GM04503 (cell line): Measurements from ENCODE around the gene CHD9NB.
"Not testable (repeated sequence)": the region's sequence is repeated elsewhere in the genome, so short reads cannot be mapped to it uniquely, and the experiment has no call there.

ENCODE experiments used
- DNase-seq: peaks from one replicate; pipeline ENCODE4 v3.0.0-alpha.2; 2012; ENCODE audit warnings: low read depth

Gene CHD9NB

DNA sequence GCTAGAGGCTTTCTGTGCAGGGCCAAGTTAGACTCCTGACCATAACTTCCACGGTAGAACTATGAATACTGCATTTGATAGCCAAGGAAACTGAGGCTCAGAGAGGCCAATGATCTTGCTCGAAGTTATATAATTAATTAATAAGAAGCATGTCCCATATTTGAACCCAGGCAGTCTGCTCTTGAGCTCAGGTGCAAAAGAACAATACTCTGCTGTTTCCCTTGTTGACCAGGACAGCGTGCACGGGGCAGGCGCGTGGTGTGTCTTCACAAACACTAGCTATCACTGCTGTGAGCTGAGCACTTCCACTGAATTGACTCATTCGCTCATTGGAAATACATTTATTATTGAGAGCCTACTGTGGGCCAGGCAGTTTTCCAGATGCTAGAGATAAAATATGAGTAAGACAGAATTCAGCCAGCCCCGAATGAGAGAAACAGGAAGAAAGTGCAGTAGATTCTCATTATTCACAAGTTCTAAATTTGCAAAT is 3.7 kb upstream of the CHD9NB start:
- DNase-seq = no peak

DNA sequence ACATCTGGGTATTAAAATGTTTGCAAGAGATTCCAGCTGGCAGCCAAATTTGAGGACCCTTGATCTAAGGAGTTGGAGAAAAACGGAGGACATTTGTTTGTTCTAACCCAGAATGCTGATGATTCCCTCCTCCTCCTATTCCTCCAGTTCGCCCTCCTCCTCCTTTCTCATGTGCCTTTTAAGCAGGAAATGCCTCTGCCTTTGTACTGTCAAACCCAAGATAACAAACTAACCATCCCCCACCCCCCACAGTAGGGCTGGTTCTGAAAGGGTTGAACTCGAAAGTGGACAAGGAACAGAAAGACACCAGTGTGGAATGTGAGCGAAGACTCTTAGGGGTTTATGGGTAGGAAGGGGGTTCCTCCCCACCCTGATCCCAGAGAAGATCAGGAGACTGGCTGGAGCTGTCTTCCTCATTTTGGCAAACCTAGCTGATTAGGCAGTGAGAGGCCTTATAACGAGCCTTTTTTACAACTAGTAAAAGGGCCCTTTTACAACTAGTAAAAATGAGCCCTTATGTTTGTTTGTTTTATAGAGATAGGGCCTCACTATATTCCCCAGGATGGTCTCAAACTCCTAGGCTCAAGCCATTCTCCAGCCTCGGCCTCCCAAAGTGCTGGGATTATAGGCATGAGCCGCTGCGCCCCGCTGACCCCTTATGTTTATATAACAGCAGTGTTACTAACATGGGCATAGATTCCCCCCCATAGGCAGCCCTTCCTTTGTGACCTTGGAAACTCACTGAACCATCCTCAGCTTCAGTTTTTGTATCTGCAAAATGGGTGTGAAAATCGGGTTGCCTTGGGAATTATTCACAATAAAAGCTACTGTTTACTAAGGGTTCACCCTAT is 3.1 kb upstream of the CHD9NB start:
- no peak for DNase-seq

DNA sequence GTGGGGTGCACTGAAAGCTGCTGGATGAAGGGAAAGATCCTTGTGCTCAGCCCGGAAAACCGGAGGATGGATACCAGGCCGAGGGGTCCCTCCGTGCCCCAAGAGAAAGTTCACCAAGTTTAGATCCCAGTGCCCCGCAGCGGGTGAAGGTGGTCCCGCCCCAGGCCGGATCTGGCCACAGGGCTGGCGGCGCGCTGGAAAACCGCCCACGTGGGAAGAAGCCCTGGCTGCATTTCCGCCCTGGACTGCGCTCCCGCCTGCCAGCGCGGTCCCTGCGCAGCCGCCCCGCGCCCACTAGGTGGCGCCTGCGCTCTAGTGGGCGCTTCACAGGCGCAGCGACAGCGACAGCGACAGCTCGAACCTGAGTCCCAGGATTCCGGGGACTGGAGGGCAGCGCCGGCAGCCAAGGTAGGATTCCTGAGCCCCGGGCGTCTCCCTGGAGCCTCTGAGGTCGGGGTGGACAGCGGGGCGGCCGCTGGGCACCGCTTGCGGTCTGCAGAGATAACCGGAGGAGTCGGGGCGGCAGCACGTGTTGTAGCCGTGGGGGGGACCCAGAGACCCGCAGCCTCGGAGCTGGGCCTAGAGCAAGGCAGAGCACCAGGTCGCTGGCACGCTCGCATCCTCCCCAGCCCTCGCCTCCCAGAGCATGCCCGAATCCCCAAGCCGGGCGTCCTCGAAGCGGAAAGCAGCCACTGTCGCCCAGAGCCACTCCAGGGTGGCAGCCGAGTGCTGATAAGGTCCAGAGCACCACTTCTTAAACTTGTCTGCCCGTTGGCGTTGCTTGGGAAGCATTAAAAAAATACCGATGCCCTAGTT is 2.2 kb upstream of the CHD9NB start, which contains the start of gene CHD9:
Gene CHD9, plus strand, starts transcription at position 322 of the 816 bp plus-strand sequence. CDS start 101,099 bp downstream, outside the sequence.
- DNase-seq = no peak

DNA sequence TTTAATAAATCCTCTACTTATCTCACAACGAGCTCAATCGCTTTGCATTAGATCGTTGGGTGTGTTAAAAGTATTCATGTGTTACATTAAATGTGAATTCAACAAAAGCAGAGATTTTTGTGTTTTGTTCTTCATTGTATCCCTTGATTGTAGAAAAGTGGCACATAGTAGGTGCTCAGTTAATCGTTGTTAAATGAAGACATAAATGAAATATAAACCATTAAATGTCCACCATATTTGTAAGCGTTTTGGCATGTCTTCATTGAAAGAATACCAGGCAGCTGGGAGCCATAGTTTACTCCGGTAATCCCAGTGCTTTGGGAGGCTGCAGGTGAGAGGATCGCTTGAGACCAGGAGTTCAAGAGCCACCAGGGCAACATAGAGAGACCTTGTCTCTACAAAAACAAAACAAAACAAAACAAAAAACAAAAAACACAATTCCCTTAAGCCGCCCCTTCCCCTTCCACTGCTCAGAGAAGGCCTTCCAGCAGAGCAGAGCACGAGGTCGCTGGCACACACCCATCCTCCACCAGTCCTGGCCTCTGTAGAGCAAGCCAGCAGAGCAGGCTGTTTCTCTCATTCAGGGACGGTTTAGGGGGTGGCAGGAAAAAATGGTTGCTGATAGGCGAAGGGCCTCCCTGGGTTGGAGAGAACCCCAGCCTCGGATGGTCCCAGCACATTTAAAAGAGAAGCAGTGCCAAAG is 1.4 kb upstream of the CHD9NB start:
- DNase-seq = no peak

DNA sequence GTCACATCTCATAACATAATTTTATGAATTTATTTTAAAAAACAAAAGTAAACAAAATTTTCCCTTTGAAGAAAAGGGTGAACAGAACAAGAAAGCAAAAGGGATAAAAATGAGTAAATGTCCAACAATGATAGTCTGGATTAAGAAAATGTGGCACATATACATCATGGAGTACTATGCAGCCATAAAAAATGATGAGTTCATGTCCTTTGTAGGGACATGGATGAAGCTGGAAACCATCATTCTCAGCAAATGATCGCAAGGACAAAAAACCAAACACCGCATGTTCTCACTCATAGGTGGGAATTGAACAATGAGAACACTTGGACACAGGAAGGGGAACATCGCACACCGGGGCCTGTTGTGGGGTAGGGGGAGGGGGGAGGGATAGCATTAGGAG is 1.4 kb downstream of the CHD9NB start:
- DNase-seq = not testable (repeated sequence)

DNA sequence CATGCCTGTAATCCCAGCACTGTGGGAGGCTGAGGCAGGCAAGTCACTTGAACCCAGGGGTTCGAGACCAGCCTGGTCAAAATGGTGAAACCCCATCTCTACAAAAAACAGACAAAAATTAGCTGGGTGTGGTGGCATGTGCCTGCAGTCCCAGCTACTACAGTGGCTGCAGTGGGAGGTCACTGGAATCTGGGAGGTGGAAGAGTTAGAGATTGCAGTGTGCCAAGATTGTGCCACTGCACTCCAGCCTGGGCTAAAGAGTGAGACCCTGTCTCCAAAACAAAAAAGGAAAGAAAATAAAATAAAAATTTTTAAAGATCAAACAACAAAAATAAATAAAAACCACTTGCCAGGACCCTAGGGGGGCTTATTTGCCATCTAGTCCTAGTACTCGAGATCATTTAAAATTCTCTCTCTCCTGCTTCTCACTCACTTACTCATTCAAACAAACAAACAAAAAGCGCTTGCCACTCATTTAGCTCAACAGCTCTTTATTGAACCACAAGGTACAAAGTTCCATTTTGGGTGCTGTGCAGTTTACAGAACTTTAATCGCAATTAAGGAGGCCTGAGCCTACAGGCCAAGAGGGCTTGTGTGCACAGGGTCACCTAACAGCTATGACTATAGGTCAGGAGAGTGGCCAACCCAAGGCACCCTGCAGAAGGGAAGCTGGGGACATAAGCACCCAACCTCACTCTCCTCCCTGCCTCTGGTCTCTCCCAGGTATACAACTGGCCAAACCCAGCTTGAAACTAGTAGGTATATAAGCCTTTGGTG is 4.4 kb downstream of the CHD9NB start:
- no peak for DNase-seq

DNA sequence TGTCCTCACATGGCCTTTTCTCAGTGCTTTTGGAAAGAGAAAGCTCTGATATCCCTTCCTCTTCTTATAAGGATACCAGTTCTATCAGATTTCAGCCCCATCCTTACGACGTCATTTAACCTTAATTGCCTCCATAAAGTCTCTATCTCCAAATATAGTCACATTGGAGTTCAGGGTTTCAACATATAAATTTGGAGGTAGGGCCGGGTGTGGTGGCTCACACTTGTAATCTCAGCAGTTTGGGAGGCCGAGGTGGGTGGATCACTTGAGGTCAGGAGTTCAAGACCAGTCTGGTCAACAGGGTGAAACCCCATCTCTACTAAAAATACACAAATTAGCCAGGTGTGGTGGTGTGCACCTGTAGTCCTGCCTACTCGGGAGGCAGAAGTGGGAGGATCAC is 5.2 kb downstream of the CHD9NB start:
- DNase-seq = not testable (repeated sequence)

DNA sequence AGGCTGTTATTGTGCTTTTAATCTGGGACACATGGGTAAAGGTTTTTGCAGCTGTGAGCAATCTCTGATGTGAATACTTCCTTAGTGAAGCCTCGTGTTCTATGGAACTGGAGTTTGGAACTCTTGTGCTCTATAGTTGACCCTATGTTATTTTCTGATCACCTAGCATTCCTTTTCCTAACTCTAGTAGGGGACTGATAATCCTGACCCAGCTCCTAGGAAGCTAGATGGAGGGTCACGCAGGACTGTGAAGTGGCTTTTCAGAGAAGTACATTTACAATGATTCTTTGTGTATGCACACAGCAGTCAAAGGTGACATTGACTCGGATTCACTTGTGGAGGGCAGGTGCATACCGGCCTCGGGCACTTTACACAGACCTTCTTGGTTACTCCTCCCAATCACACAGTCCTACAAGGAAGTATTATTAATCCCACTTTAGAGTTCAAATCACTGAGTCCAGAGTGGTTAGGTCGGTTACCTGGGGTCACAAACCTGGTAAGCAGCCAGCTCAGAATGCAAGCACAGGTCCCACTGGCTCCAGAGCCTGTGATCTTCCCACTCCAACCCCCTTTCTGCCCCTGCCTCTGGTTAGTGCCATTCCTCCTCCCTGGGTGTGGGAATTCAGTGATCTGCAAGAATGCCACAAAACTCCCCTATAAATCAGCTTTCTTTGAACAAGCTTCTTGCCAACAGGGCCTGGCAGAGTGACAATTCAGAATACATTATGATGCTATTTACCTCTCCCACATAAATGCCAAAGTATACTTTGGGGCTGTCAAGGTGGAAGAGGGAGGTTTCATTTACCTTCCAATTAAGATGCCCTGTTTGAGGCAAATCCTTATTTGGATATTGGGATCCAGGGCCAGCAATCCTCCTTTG is 7.1 kb downstream of the CHD9NB start:
- no peak for DNase-seq

DNA sequence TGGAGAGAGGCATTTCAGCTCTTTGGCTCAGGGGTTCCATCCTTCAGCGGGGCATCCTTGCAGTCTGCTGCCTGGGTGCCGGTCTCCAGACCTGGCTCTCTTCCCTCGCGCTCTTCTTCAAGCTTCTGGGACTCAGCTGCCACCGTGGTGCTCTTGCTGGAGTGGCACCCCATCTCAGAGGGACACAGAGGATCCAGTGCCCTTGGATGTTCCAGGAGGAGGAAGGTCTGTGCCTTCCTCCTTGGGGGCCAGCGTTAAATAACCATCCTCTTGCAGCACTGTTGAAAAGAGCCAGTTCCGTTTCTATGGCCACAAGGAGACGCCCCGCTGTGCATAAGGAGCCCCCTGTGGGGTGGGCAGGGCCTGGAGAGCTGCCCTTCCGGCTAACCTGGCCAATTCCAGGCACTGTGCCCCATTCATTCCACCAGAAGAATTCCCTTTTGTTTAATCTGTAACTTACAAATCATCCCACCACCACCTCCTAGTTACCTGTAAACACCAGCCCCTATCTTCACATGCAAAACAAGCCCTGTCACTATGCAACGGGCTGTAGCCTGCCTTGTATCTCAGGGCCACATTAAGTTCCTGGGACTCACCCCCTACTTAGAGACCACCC is 8.6 kb downstream of the CHD9NB start:
- DNase-seq = no peak

DNA sequence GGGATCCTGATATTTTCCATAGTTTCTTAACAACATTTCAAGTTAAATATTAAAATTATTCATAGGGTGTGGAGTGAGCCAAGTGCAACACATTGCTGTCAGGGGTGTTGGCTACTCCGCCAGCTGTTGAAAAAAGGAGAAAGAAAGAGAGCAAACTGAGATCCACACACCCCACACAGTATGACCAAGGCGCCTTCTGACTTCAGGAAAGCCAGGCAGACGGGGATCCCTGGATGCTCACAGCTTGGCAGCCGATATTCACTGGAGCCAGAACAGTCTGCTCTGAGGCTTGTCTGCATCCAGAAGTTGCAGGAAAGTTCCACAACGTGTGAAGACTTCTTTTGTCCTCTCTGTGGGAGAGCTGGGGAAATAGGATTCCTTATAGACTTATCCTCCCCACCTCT is 9.3 kb downstream of the CHD9NB start:
- DNase-seq = no peak

DNA sequence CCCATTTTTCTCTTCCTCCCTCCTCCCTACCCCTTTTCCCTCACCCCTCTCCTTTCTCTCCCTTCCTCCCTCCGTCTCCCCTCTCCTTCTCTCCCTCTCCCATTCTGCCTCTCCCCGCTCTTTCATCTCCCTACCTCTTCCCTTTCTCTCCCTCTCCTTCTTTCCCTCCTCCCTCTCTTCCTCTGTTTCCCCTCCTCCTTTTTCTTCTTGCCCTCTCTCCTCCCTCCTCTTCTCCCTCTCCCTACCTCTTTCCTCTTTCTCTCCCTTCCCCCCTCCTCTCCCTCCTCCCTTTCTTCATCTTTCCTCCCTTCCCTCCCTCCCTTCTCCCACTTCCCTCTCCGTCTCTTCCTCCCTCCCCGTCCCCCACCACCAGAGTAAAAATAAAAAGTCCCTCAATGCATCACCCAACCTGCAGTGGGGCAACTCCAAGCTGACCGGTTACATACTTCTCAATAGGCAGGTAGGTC is 10.4 kb downstream of the CHD9NB start:
- DNase-seq = no peak

DNA sequence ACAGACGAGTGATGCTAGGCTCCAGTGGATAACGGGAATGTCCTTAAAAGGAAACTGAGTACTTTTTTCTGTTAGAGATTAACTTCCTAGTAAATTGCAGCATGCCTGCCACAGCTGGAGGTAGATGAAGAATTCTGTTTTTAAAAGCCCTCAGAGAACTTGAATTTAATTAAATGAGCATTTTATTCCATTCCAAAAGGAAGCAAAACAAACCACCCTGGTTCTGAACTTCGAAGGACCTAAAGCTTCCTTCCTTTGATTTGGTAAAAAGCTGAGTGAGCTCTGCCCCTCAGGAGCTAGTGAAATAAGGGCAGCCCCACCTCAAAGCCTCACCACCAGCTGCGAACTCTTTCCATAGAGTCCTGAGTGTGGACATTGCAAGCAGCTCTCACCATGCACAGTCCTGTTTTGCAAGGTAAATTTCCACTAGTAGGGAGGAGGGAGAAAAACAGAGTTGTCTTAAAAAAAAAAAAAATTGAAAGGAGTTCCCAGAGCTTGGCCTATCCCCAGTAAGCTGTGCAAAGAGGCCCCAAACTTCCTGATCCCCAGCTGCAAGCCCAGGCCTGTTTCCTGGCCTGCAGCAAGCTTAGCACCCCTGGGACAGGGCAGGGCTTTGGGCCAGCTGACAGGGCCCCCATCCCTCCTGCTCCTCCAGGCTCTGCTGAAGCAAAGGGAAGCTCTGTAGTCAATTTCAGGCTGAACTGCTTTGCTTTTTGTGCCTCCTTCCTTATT is 11.2 kb downstream of the CHD9NB start:
- no peak for DNase-seq

DNA sequence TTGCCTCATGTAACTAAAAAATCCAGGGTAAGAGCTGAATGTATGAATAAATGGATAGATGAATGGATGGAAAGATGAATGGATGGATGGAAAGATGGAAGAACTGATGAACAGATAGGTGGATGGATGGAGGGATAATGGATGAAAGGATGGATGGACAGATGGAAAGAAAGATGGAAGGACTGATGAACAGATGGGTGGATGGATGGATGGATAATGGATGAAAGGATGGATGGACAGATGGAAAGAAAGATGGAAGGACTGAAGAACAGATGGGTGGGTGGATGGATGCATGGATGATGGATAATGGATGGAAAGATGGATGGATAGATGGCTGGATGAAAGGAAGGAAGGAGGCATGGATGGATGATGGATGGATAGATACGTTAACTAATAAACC is 11.9 kb downstream of the CHD9NB start:
- DNase-seq = no peak

DNA sequence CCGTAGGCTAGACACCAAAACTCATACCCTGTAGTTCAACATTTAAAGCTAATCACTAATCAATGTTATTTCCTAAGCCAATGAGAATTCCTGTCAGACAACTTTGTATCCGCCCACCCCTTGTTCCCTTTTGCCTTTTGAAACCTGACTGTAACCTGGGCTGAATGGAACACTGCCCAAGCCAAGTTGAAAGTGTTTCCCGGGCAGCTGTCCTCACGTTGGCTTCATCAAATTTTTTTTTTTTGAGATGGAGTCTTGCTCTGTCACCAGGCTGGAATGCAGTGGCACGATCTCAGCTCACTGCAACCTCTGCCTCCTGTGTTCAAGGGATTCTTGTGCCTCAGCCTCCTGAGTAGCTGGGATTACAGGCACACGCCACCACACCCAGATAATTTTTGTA is 16.0 kb downstream of the CHD9NB start:
- not testable (repeated sequence) for DNase-seq

DNA sequence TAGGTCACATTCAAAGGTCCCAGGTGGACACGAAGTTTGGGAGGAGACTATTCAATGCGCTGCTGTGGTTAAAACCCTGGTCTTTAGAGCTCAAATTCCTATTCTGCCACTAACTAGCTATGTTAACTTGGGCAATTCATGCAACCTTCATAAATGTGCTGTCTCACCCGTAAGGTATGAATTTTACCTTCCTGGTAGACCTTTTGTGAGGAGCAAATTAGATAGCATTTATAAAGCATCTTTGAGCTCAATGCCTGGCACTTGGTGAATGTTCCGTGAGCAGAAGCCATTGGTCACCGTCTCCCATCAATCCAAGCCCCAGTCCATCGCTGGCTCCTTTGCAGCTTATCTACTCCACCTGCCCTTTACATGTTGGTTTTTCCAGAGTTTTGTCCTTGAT is 16.6 kb downstream of the CHD9NB start:
- DNase-seq = no peak

DNA sequence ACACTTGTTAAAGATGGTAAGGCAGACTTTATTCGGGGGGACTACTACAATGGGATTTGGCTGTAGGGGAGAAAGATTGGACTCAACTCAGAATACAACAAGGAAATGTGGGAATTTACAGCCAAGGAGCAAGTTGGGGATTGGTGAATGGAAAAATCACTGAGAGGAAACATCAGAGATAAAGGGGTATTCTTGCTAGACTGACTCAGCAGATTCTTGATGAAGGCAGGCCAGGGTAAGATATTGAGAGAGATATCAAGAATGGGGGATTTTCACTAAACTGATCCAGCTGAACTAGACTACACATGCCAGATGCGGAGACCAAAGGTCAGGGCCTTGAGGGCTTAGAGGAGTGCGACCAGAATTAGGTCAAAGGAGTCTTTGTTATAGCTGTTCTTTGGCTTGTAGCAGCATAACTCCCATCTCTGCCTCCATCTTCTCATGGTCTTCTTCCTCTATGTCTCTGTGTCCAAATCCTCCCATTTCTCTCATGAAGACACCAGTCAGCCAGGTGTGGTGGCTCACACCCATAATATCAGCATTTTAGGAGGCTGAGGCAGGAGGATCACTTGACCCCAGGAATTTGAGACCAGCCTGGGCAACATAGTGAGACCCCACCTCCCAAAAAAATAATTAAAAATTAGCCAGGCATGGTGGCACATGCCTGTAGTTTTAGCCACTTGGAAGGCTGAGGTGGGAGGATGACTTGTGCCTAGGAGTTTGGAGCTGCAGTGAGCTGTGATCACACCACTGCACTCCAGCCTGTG is 17.3 kb downstream of the CHD9NB start:
- no peak for DNase-seq

DNA sequence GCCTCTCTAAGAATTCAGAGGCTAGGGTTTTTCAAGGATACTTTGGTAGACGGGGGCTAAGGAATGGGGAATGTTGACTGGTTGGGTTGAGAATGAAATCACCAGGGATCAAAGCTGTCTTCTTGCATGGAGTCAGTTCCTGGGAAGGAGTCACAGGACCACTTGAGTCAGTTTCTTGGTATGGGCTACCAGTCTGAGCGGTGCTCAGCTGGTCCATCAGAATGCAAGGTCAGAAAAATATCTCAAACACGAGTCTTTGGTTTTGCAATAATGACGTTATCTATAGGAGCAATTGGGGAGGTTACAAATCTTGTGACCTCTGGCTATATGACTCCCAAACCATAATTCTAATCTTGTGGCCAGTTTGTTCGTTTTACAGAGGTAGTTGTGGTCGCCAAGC is 18.4 kb downstream of the CHD9NB start:
- DNase-seq = no peak

DNA sequence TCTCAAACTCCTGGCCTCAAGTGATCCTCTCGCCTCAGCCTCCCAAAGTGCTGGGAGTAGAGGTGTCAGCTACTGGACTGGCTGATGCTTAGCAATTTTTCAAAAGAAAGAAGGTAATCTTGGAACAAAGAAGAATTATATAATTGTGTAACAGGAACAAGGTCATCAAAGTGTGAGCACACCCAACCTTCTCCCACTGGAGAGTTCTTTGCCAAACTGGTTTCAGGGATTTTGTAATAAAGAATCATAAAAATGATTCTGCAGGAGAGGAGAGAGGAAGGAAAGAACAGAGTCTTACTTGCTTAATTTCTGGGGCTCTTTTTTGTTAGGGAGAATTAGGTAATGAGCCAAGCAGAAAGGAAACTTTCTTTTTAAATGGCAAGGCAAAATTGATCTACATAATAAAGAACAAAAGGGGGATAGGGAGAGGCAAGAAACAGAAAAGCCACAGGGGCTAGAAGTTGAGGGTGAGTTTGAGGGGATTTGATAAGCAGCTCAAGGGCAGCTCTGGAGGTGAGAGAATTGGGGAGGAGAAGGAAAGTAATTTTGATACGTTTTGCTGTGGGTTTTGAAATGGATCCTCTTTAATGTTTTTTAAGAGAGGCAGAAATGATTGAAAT is 21.3 kb downstream of the CHD9NB start:
- no peak for DNase-seq
